ENCODE measurements around the gene RNF217. TPM values are rescaled to one million over a fixed set of nuclear protein-coding genes. Genes with fewer than 3 reads are reported as not detected.

The RNF217 gene
- total and polyA plus RNA-seq, 10 of the 15 experiments (the other 5 are each of a cell fraction or from before 2014, with no cell fraction given): under 0.01 to 11.7 (median 0.04) TPM; not detected in 3

GRCh38 chr6:125018136-125018535 lies 55.9 kb downstream of the RNF217 start (continued):
- no peak for TF ChIP-seq REST (IDR thresholded peaks at IDR 0.05; ENCODE audit: low read depth, low read length)
- no peak for TF ChIP-seq ZNF24 (IDR thresholded peaks at IDR 0.05)
- no peak for TF ChIP-seq POLR2AphosphoS5 (IDR thresholded peaks at IDR 0.05; ENCODE audit: low read length)
- TF ChIP-seq SUPT20H (IDR thresholded peaks at IDR 0.05; ENCODE audit: borderline replicate concordance, control insufficient read depth, low read depth, low read length): no peak
- TF ChIP-seq CTCF (IDR thresholded peaks at IDR 0.05 in 2 of 3, conservative IDR thresholded peaks at IDR 0.05 in 1 of 3; ENCODE audit: control insufficient read depth in 2 of 3, extremely low read depth in 1 of 3, insufficient read depth in 1 of 3, low read depth in 3 of 3, low read length in 3 of 3): no peak

- Histone ChIP-seq H3K27me3 (replicated peaks in 1 of 2; ENCODE audit: control insufficient read depth in 2 of 2, insufficient read depth in 2 of 2, low read length in 1 of 2) (no peaks in the 10 kb centered on the region), H3K4me2 (ENCODE audit: control insufficient read depth, insufficient read depth) (no peak overlapping the region), H2AFZ (ENCODE audit: control insufficient read depth, low read depth, low read length) (no peak overlapping the region), H3K9me3 (replicated peaks; ENCODE audit: control insufficient read depth, insufficient read depth, low read length) (no peaks in the 10 kb centered on the region), H3K4me3 (no peak overlapping the region), H3K27ac (ENCODE audit: control insufficient read depth, insufficient read depth) (no peak overlapping the region), H3K79me2 (ENCODE audit: control insufficient read depth, insufficient read depth, low read length) (no peaks in the 10 kb centered on the region), H4K20me1 (ENCODE audit: control insufficient read depth, insufficient read depth) (no peaks in the 10 kb centered on the region), H3K4me1 (ENCODE audit: control insufficient read depth, insufficient read depth, low read length) (no peaks in the 10 kb centered on the region), H3K9ac (ENCODE audit: control insufficient read depth, insufficient read depth, low read length) (no peak overlapping the region), H3K36me3 (ENCODE audit: control insufficient read depth in 2 of 2, insufficient read depth in 2 of 2, low read length in 1 of 2) (no peaks in the 10 kb centered on the region)
- ChIA-PET CTCF (interaction anchor here (1.4 kb wide), 1 partner anchor 10 kb away, joined by 3 read pairs; no protein-coding TSS in a partner anchor), SMC1A (ENCODE audit: uncharacterized antibody, unreplicated experiment) (interaction anchor here (1.4 kb wide), 2 partner anchors 14 to 45 kb away, joined by 3 read pairs; no protein-coding TSS in a partner anchor), POLR2A (interaction anchor here (0.6 kb wide), 1 partner anchor 24 kb away, joined by 3 read pairs; no protein-coding TSS in a partner anchor), RAD21 (ENCODE audit: unreplicated experiment) (no interaction called here)
- WGBS (ENCODE audit: insufficient coverage, insufficient replicate concordance, low lambda C conversion rate, missing lambda C conversion rate): 0% methylated on average over 2 of the region's 2 CpGs
- in situ Hi-C loops (cut with MboI): no loop called here
- FAIRE-seq (no peak), DNase-seq (ENCODE audit: low read depth, low spot score) (no peak), ATAC-seq (no peak)
- BruUV-seq (replicated peaks): no TSS peak
- intact Hi-C loops (cut with micrococcal nuclease; ENCODE audit: unreplicated experiment): no loop called here
- TF ChIP-seq ZNF207 (IDR thresholded peaks at IDR 0.05; ENCODE audit: borderline replicate concordance) (no peak), USF1 (IDR thresholded peaks at IDR 0.05; ENCODE audit: borderline replicate concordance, extremely low read length, insufficient read depth, low read depth, low read length) (no peak), YBX1 (IDR thresholded peaks at IDR 0.05) (no peak), MEF2A (IDR thresholded peaks at IDR 0.05; ENCODE audit: insufficient read depth, low read depth, low read length) (no peak), HDGF (IDR thresholded peaks at IDR 0.05) (no peak), NR2C1 (IDR thresholded peaks at IDR 0.05) (no peak), MYB (IDR thresholded peaks at IDR 0.05; ENCODE audit: borderline replicate concordance, low read depth, low read length) (no peak), ZBTB33 (IDR thresholded peaks at IDR 0.05) (no peak), ZNF384 (IDR thresholded peaks at IDR 0.05; ENCODE audit: borderline replicate concordance, low read depth, low read length) (no peak), ZNF24 (IDR thresholded peaks at IDR 0.05) (no peak), SRF (IDR thresholded peaks at IDR 0.05; ENCODE audit: low read depth in 2 of 2, low read length in 2 of 2) (no peak)
These were observed 57.0 kb downstream of the RNF217 start for GRCh38 chr6:125019281-125019680.
